HG02798 (cell line): Measurements from ENCODE around the gene PYDC1.
"Not testable (repeated sequence)": the region's sequence is repeated elsewhere in the genome, so short reads cannot be mapped to it uniquely, and the experiment has no call there.

Experiments
- ATAC-seq: cut with Tn5 transposase; IDR thresholded peaks from one replicate; pipeline ENCODE4 v1.9.1; 2021; ENCODE audit warnings: mild to moderate bottlenecking; ENCODE audit not compliant: unreplicated experiment, poor library complexity

PYDC1 gene

DNA sequence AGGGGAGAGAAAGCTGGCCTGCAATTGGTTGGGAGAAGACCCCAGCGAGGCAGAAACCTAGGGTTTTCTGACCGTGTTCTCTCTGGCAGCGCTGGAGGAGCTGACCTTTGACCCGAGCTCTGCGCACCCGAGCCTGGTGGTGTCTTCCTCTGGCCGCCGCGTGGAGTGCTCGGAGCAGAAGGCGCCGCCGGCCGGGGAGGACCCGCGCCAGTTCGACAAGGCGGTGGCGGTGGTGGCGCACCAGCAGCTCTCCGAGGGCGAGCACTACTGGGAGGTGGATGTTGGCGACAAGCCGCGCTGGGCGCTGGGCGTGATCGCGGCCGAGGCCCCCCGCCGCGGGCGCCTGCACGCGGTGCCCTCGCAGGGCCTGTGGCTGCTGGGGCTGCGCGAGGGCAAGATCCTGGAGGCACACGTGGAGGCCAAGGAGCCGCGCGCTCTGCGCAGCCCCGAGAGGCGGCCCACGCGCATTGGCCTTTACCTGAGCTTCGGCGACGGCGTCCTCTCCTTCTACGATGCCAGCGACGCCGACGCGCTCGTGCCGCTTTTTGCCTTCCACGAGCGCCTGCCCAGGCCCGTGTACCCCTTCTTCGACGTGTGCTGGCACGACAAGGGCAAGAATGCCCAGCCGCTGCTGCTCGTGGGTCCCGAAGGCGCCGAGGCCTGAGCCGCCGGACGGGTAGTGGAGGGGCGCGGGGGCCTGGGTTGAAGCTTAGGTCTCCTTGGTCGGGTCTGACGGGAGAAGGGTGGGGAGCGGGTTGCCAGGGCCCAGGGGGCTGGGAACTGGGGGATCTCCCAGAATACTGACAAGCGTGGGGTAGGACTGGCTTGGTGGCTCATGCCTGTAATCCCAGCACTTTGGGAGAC, 7.4 kb upstream of the PYDC1 start:
- ATAC-seq, result no peak

DNA sequence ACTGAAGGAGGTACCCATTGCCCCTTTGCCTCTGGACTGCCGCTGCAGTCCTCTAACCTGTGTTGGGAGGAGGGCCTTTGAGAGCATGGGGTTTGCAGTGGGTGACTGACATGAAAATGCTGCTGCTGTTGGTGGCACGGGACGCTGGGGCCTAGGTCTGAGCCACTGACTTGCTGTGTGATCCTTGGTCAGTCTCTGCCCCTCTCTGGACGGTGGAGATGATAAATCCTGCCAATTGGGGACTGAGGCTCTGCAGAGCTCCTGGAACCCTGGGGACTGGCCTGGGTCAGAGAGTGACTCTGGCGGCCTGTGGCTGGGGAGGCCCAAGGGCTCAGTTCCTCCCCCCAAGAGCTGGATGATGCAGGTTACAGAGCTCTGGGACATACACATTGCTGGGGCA, 6.1 kb upstream of the PYDC1 start:
- no peak for ATAC-seq

DNA sequence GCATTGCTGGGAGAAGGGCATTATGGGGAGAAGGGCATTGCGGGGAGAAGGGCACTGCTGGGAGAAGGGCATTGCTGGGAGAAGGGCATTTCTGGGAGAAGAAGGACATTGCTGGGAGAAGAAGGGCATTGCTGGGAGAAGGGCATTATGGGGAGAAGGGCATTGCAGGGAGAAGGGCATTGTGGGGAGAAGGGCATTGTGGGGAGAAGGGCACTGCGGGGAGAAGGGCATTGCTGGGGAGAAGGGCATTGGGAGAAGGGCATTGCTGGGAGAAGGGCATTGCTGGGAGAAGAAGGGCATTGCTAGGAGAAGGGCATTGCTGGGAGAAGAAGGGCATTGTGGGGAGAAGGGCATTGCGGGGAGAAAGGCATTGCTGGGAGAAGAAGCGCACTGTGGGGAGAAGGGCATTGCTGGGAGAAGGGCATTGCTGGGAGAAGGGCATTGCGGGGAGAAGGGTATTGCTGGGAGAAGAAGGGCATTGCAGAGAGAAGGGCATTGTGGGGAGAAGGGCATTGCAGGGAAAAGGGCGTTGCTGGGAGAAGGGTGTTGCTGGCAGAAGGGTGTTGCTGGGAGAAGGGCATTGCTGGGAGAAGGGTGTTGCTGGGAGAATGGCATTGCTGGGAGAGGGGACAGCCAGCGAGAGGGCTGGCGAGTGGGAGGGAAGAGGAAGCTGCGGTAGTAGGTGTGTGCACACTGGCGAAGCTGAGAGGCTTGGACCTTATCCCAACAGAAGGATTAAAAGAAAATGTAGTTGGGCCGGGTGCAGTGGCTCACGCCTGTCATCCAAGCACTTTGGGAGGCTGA, 4.6 kb upstream of the PYDC1 start:
- ATAC-seq, result no peak

DNA sequence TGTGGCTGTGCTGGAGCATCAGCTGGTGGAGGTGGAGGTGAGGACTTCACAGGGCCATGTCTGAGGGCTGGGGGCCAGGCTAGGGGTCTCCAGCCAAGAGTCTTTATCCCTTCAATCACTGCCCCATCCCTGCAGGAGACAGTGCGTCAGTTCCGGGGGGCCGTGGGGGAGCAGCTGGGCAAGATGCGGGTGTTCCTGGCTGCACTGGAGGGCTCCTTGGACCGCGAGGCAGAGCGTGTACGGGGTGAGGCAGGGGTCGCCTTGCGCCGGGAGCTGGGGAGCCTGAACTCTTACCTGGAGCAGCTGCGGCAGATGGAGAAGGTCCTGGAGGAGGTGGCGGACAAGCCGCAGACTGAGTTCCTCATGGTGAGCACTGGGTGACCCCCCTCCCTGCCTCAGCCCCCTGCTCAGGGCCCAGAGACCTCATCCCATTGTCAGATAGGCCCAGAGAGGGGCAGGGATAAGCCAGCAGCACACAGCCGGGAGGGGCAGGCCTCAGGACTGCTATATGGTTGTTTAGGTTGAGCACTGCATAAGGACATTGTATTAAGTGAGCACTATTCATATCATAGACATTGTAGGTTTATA, 2.3 kb upstream of the PYDC1 start:
- no peak for ATAC-seq

DNA sequence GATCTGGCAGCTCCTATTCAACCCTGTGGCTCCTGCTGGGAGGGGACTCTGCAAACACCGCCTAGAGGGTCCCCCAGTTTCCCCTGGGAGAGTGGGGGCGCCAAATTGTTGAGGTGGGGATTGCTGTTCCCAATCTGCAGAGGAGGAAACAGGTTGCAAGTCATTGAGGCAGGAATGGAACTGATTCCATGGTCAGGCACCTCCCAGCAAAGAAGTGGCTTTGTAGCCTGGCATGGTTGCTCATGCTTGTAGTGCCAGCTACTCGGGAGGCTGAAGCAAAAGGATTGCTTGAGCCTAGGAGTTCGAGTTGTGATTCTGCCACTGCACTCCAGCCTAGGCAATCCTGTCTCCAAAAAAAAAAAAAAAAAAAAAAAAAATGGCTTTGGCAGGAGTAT, 198 bp upstream of the PYDC1 start:
- ATAC-seq, result no peak

DNA sequence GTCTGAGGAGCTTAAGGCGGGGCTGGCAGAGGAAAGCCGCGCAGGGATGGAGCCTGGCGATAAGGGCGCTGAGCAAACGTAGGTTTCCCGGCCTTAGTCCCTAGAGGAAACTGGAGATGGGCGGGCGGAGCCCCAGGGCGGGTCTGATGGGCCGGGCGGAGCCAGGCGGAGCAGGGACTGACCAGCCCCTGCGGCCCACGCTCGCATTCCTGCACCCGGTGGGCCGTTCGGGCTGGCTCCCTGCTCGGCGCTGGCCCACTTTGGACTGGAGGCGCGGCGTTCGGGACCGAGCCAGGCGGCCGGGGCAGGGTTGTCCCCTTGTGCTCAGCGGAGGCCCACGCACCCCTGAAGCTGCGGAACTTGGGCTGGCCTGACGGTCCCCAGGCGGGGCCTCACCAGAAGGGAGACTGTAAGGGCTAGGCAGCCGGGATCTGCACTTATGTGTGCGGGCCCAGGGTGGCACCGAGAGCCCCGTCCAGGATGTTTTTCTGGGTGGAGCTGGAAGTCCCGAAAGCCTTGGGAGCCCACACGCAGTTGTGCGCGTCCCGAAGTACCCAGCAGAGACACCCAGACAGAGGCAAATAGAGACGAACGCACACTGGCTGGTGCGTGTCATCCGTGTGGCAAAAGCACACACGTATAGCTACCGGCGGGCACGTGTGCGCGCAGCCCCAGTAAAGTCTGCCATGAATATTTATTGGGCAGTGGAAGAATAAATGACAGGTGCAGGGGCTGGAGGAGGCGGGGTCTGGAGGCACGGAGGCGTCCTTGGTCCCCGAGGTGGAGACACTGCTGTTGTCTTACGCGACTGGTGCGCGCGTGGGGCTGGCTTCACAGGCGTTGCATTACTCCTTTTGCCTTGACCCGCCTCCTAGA, 1.4 kb downstream of the PYDC1 start:
- ATAC-seq, result no peak

DNA sequence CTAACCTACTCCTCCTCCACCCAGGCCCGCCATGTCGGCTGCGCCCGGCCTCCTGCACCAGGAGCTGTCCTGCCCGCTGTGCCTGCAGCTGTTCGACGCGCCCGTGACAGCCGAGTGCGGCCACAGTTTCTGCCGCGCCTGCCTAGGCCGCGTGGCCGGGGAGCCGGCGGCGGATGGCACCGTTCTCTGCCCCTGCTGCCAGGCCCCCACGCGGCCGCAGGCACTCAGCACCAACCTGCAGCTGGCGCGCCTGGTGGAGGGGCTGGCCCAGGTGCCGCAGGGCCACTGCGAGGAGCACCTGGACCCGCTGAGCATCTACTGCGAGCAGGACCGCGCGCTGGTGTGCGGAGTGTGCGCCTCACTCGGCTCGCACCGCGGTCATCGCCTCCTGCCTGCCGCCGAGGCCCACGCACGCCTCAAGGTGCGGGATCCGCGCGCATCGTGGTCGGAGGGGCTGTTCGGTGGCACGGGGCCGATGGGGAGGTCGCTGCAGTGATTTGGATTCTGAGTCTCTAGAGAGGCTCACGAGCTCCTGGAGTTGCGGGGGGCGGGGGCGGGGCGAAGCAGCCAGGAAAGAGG, 2.1 kb downstream of the PYDC1 start:
- no peak for ATAC-seq

DNA sequence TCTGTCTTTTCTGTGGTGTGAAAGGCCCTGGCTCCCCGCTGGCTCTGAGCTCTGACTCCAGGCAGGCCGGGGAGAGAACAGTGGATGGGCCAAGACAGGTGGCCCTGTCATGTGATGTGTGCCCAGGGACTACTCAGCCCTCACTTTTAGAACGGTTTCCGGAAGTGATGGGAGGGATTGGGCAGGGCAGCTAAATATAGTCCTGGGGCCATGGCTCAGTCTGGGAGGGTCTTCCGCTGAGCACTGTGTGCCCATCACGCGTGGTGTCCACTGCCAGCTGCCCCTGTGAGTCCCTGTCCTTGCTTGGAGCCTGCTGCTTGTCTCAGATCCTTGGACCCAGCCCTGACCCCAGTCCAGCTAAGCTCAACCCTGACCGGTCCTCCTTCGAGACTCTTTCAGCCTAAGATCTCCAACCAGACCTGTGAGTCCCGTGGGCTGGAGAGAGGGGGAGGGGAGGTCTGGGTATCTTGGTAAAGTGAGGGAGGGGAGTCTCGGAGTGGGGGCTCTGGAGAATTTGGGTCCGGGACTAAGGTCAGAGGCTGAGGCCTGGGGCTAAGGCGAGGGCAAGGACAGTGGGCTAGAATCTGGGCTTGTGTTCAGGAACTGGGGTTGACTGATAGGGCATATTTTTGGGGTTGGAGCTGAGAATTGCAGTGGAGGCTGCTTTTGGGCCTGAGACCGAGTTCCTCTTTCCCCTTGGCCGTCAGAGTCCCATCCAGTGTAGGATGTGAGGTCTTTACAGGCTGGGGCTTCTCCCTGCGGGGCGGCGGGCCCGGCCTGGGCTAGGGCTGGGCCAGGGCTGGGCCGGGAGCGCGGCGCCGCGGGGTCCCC, 2.8 kb downstream of the PYDC1 start, which contains the start of gene TRIM72:
Gene TRIM72 (plus strand): TSS at position 243 of the 831 bp plus-strand sequence. CDS start 620 bp downstream, outside the sequence.
- no peak for ATAC-seq

DNA sequence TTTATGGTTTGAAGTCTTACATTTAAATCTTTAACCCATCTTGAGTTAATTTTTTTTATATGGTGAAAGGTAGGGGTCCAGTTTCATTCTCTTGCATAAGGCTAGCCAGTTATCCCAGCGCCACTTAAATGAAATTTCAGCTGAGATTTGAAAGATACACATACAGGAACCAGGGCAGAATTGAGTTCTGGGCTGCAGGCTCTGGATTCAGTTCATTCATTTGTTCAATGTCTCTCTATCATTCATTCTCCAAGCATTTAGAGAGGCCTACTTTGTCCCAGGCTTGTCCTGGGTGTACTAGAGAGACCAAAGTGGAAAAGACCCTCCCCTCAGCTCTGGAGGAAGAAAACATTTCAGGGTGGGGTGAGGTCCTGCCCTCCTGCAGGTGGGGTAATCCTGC, 3.6 kb downstream of the PYDC1 start:
- no peak for ATAC-seq

DNA sequence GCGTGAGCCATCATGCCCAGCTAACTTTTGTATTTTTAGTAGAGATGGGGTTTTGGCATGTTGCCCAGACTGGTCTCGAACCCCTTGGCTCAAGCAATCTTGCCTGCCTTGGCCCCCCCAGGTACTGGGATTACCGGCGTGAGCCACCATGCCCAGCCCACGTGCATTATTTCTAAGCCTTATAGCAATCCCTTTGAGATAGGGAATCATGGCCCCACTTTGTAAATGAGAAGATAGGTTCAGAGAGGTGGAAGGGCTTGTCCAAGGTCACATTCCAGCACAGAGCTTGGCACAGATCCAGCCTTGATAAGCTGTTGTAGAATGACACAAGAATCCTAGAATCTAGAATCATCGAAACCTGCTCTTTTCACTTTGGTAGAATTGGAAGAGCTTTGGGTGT, 10.2 kb downstream of the PYDC1 start:
- ATAC-seq, result no peak

DNA sequence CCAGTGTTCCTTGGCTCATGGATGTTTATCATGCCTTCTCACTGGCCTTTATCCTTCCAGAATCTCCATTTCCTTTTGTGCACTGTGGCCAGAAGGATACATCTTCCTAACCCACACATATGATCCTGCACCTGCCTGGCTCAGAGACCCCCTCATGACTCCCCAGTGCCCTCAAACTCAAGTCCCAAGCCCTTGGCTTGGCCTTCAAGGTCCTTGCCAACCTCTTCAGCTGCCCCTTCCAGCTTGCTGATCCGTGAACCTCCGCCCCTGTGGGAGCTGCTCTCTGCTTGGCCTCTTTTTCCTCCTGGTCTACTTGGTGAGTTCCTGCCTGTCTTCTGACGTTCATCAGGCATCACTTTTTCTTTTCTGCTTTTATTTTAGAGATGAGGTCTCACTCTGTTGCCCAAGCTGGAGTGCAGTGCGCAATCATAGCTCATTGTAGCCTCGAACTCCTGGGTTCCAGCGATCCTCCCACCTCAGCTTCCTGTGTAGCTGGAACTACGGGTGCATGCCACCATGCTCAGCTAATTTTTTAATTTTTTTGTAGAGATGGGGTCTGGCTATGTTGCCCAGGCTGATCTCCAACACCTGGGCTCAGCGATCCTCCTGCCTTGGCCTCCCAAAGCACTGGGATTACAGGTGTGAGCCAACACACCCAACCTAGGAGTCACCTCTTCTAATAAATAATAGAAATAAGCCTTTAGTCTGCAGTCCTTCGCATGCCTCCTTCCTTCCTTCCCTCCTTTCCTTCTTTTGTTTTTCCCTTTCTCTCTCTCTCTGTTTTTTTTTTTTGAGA, 11.9 kb downstream of the PYDC1 start:
- no peak for ATAC-seq

DNA sequence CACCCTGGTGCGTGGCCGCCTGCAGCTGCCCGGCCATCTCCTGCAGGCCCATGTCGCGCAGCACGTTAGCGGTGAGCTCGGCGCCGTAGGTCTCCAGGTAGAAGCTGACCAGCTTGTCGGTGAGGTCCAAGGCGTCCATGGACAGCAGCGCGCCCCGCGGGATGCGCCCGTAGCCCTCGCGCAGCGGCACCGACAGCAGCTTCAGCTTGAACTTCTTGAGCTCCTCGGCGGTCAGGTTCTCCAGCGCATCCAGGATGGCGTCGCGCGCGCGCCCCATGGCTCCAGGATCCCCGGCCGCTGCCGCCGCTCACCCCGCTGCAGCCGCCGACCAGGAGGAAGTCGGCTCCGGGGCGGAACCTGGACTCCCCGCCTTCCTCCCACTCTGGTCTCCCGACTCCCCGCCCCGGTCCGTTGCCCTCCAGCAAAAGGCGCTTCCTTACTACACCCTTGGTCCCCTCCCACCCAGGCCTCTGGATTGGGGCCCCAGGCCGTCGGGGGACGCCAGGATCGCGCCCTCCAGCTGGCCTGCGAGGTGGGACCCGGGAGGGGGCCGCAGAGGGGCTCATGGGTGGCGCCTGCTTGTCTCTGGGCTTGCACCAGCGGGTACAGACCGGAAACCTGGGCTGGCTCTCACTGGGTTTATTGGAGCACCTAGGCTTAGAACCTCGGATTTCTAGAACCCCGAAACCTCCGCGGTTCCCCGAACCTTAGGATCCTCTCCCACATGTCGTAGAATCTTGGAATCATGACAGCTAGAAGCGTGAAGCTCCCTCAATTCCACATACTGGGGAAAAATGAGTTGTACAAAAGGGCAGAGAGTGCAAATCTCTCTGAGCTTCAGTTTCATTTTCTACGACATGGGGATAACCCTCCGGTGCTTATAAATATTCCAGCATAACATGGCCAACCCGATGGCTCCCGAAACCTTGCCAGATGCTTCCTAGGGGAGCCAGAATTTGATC, 14.2 kb downstream of the PYDC1 start, which contains the start of gene PYCARD:
Gene PYCARD (minus strand): TSS at position 347 of the 962 bp plus-strand sequence. CDS start 70 bp downstream, at position 277.
- peak; percentile 40 for ATAC-seq

DNA sequence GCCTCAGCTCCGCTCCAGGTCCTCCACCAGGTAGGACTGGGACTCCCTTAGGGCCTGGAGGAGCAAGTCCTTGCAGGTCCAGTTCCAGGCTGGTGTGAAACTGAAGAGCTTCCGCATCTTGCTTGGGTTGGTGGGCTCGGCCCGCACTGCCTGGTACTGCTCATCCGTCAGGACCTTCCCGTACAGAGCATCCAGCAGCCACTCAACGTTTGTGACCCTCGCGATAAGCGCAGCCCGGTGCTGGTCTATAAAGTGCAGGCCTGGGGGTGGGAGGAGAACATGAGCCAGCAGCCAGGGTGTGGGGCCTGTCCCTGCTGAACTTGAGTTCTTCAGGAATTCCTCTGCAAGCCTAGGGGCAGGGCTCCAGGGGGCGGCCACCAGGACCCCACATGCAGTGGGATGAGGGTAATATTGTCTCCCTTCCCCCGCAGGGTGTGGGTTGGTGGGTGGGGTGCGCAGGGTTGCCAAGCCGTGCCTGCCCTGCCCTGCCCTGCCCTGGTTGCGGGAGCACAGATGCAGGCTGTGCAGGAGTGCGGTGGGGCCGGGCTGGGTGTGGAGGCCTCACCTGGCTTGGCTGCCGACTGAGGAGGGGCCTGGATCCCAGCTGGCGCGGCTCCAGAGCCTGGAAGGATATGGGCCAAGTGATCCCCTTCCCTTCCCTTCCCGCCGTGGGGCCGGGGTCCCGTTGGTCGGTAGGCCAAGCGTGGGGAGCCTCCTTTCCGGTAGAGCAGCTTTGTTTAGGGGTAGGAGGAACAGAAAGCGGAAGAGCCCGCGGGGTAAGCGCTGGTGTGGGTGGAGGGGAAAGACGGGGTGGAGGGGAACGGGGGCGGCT, 15.1 kb downstream of the PYDC1 start:
- peak; percentile 50 for ATAC-seq

DNA sequence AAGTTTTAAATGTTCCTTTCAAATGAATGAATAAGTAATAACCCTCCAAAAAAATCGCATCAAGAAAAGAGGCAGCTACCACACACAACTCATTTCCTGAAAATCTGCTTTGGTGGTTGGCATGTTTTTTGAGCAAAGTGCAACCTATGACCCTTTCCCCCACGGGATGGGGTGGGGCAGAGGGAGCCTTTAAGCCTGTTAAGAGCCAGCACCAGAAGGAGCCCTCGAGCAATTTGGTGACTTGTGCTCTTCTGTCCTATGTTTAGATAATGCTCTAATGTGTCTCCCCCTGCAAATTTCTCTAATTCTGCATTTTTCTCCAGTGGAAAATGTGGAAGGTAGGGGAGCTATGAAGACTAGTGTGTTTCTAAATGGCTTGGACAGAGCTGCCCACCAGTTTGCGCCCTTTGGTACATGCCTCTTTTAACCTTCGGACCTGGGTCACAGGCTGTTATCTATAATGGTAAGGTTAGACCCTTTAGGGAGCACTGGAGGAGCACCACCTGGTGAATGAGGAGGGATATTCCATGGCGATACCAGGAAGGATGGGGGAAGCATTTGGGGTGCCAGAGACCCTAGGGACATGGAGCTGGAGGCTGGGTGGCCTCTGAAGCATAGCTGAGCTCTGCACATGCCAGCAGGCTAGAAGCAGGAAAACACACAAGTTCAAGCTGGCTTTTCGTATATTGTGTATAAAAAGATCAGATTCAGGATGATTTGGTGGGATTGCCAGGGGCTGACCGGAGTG, 15.9 kb downstream of the PYDC1 start:
- no peak for ATAC-seq

DNA sequence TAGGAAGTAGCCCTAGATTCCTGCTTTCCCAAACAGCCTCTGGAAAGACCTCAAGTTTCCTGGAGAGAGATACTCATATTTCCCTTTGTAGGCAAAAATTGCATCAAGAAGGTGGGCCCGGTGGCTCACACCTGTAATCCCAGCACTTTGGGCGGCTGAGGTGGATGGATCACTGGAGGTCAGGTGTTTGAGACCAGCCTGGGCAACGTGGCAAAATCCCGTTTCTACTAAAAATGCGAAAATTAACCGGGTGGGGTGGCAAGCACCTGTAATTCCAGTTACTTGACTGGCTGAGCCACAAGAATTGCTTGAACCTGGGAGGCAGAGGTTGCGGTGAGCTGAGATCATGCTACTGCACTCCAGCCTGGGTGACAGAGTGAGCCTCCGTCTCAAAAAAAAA, 16.8 kb downstream of the PYDC1 start:
- not testable (repeated sequence) for ATAC-seq
